ENCODE data around the gene INPP5A. TPM values are rescaled to one million over a fixed set of nuclear protein-coding genes. Genes with fewer than 3 reads are reported as not detected.
"Not testable (repeated sequence)": the region's sequence is repeated elsewhere in the genome, so short reads cannot be mapped to it uniquely, and the experiment has no call there.

INPP5A gene
- 1 to 10 TPM in 1 of 3 donors, under 1 TPM in 2; 0.30 to 1.7 (median 0.48) TPM for polyA plus RNA-seq

DNA sequence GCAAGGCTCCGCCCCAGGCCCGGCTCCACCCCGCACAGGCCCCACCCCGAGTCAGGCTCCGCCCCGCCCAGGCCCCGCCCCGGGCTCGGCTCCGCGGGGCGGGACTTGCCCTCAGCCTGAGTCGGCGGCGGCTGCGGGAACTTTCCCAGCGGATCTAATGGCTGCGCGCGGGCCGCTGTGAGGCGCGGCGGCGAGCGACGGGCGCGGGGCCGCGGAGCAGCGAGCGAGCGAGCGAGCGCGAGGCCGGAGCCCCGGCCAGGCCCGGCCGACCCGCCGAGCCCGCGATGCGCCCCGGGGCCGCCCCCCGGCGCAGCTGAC is at the start of gene INPP5A:
INPP5A (plus strand) TSS at position 104 of the 318 bp plus-strand sequence. CDS start 310 bp downstream, outside the sequence.
- Mint-ChIP-seq H3K27me3 (ENCODE audit: low read depth in 3 of 3) (peaks cover 1 to 10% (median 4%) of the 10 kb centered on the region in 3 donors), H3K36me3 (peaks cover 0 to 2% (median 0%) of the 10 kb centered on the region in 3 donors), H3K9me3 (no peaks in the 10 kb centered on the region), H3K27ac (peak within 1 kb of the TSS; percentile 62 to 89 (median 86)), H3K4me1 (peaks cover 38 to 40% of the 10 kb centered on the region in 2 donors), H3K4me3 (peak within 1 kb of the TSS; percentile 85 to 91 (median 89))
- DNase-seq: no peak

DNA sequence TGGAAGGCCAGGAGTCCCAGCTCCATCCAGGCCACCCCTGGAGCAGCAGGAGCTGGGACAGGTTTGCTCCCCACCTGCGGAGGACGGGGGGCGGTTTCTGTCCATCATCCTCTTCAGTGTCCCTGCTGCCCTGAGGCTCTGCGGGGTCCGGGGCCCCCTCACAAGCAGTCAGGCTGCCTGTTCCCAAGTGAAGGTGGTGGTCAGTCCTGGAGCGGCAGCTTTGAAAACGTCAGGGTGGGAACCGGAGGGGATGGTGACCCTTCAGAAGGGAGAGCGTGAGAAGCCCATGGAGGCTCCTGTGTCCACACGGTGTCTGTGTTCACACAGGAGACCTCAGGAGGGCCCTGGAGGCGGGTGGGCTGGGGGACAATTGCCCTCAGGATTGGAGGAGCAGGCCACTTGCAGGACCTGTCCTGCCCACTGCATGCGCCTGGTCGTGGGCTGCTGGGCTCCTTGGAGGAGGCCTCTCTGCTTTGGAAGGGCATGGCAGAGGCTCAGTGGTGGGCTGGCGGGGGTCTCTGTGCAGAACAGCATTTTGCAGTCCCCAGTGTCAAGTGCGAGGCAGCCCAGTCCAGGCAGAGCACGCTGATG is 49.3 kb upstream of the INPP5A start:
- Mint-ChIP-seq H3K27me3 (ENCODE audit: low read depth in 3 of 3) (peaks cover 0 to 3% (median 2%) of the 10 kb centered on the region in 3 donors), H3K4me3 (no peak overlapping the region), H3K4me1 (no peaks in the 10 kb centered on the region), H3K9me3 (no peaks in the 10 kb centered on the region), H3K27ac (no peak overlapping the region), H3K36me3 (no peaks in the 10 kb centered on the region)
- no peak for DNase-seq

DNA sequence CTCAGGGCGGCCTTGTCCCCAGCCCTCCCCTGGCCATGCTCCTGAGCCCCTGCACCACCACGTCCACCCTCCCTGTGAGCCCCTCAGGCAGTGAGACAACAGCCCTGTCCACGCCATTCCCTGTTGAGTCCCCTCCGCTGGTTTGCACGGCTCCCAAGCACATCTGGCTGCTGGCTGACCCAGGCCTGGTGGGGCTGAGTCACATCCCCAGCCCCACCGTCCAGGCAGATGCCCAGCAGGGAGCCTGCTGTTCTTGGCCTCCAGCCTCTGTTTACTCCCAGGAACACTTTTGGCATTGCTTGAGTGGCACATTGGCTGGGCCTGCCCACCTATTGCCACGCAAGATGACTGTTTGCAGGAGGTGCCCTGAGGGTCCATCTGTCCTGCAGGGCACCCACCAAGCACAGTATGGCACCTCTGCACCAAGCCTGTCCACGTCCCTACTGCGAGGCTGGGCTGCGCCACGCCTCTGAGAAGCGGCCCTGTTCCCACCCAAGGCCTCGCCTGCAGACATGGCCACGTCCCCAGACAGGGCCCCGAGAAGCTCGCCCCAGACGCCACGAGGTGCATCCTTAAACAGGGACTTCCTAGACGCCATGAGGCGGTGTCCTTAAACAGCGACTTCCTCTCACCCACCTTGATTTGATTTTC is 48.4 kb upstream of the INPP5A start:
- Mint-ChIP-seq H3K4me1 (no peaks in the 10 kb centered on the region), H3K27me3 (ENCODE audit: low read depth in 3 of 3) (peaks cover 0 to 3% (median 3%) of the 10 kb centered on the region in 3 donors), H3K36me3 (no peaks in the 10 kb centered on the region), H3K27ac (no peak overlapping the region), H3K4me3 (no peak overlapping the region), H3K9me3 (no peaks in the 10 kb centered on the region)
- no peak for DNase-seq

DNA sequence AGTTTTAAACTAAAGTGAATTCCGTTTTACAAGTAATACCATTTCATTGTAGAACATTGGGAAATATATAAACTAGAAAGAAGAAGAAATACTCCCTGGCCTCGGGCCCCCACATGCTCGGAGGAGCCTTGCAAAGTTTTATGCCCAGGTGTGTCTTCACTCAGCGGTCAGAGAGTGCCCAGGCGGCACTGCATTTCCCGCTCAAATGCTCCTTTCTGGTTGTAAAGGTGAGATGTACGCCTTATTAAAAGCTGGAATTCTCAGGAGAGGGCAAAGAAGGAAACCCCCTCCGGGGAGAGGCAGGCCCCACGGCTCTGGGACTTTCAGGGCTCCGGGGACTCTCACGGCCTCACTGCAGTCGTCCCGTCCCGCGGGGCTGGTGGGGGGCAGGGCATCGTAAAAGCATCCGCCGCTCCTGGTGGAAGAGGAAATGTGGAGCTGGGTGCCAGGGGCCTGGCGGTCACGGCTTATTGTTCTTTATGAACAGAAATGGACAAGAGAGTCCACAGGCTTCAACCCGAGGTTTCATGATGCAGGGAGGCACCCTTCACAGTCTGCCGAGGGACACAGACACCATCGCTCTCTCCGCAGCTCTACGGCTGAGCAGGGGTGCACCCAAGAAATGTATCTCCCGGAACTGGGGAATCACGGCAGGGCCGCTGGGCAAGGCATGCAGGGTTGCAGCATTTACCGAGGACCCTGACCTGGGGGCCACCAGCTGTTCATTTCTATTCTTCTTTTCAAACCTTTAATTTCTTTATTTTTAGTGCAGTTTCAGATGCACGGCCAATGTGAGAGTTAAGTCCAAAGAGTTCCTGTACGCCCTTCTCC is 47.7 kb upstream of the INPP5A start:
- H3K4me1 Mint-ChIP-seq: no peaks in the 10 kb centered on the region
- no peaks in the 10 kb centered on the region for H3K36me3 Mint-ChIP-seq
- no peak overlapping the region for H3K4me3 Mint-ChIP-seq
- peaks cover 0 to 5% (median 0%) of the 10 kb centered on the region in 3 donors for H3K27me3 Mint-ChIP-seq (ENCODE audit: low read depth in 3 of 3)
- H3K9me3 Mint-ChIP-seq: no peaks in the 10 kb centered on the region
- no peak for DNase-seq
- H3K27ac Mint-ChIP-seq: no peak overlapping the region

- DNase-seq; H3K9me3 Mint-ChIP-seq; H3K4me1 Mint-ChIP-seq; H3K36me3 Mint-ChIP-seq; H3K4me3 Mint-ChIP-seq; H3K27ac Mint-ChIP-seq; H3K27me3 Mint-ChIP-seq (ENCODE audit: low read depth in 3 of 3): not testable (repeated sequence)
Observed at GRCh38 chr10:132491534-132491933, 46.1 kb upstream of the INPP5A start.

DNA sequence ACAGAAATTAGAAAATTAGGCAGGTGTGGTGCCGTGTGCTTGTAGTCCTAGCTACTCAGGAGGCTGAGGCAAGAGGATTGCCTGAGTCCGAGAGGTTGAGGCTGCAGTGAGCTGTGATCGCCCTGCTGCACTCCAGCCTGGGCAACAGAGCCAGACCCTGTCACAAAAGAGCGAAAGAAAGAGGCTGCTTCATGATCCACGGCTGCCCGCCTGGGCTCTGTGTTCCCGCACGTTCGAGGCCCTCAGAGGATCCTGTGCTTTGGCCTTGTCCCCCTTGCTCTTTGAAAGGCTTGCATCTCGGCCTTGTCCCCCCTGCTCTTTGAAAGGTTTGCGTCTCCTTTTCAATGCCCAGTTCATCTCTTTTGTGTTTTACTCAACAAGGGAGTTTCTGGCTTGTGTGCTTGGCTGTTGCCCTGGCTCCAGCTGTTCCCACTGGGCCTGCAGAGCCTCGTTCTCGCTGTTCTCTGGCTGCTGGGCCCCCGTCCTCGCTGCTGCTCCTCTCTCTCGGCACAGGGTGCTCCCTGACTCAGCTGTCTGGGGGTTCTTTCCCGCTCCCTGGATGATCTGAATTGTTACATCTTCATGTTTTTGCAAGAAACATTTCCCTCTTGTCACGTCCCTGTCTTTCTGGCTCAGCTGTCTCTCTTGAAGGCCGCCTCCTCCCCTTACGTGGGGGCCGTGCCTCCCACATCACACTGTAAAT is 45.1 kb upstream of the INPP5A start:
- H3K9me3 Mint-ChIP-seq: no peaks in the 10 kb centered on the region

DNA sequence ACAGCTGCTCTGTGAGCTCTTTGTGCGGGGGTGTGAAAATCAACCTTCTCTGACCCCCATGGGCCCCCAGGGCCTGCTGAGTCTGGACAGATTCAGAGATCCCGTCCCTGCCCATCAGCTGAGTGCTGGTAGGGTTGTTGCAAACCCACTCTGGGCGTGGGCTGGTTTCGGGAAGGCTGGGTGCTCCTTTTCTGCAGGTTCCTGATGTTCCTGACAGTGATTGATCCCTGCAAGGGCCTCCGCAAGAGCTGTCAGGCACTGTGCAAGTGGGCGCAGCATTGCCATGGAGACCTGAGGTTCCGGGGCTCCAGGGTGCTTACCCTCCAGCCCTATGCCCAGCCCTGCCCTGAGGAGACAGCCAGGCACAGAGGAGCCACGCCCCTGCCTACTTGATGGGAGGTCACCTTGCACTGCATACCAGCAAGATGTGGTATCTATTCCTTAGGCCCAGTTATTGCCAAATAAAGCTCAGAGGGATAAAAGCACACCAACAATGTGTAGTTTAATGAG is 44.3 kb upstream of the INPP5A start:
- Mint-ChIP-seq H3K4me3 (no peak overlapping the region), H3K27ac (no peak overlapping the region), H3K27me3 (ENCODE audit: low read depth in 3 of 3) (peaks cover 0 to 10% (median 4%) of the 10 kb centered on the region in 3 donors), H3K4me1 (no peaks in the 10 kb centered on the region), H3K9me3 (no peaks in the 10 kb centered on the region), H3K36me3 (no peaks in the 10 kb centered on the region)
- DNase-seq: no peak

More for the DNA sequence above, 45.1 kb upstream of the INPP5A start:
- H3K36me3 Mint-ChIP-seq: no peaks in the 10 kb centered on the region
- no peaks in the 10 kb centered on the region for H3K4me1 Mint-ChIP-seq
- H3K27ac Mint-ChIP-seq: peak overlapping the region in 1 of 6 donors; percentile 65
- H3K4me3 Mint-ChIP-seq: no peak overlapping the region
- DNase-seq: no peak
- peaks cover 0 to 7% (median 4%) of the 10 kb centered on the region in 3 donors for H3K27me3 Mint-ChIP-seq (ENCODE audit: low read depth in 3 of 3)

- no peak overlapping the region for H3K4me3 Mint-ChIP-seq
- no peaks in the 10 kb centered on the region for H3K4me1 Mint-ChIP-seq
- H3K27ac Mint-ChIP-seq: no peak overlapping the region
- H3K36me3 Mint-ChIP-seq: no peaks in the 10 kb centered on the region
- no peaks in the 10 kb centered on the region for H3K9me3 Mint-ChIP-seq
- no peak for DNase-seq
- H3K27me3 Mint-ChIP-seq (ENCODE audit: low read depth in 3 of 3): peaks cover 0 to 10% (median 4%) of the 10 kb centered on the region in 3 donors
Observed at GRCh38 chr10:132493756-132494290, 43.8 kb upstream of the INPP5A start.

DNA sequence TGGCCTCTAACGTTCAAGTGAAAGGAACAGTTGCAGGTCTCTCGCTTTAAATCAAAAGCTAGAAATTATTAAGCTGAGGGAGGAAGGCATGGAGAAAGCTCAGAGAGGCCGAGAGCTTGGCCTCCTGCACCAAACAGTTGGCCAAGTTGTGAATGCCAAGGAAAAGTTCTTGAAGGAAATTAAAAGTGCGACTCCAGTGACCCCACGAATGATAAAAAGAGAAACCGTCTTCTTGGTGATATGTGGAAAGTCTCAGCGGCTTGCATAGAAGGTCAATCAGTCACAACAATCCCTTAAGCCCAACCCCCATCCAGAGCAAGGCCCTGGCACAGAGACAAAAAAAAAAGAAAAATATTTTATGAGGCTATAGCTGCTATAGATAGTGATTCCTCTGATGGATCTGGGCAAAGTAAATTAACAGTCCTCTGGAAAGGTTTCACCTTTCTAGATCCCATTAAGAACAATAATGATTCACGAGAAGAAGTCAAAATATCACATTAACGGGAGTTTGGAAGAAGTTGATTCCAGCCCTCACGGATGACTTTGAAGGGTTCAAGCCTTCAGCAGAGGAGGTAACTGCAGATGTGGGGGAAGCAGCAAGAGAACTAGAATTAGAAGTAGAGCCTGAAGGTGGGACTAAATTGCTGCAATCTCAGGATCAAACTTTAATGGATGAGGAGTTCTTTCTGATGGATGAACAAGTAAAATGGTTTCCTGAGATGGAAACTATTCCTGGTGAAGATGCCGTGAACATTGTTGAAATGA is 42.5 kb upstream of the INPP5A start:
- no peak for DNase-seq
- peak overlapping the region in 1 of 6 donors; percentile 46 for H3K27ac Mint-ChIP-seq
- H3K9me3 Mint-ChIP-seq: no peaks in the 10 kb centered on the region
- peaks cover 0 to 10% (median 8%) of the 10 kb centered on the region in 3 donors for H3K27me3 Mint-ChIP-seq (ENCODE audit: low read depth in 3 of 3)
- no peak overlapping the region for H3K4me3 Mint-ChIP-seq
- H3K4me1 Mint-ChIP-seq: no peaks in the 10 kb centered on the region
- H3K36me3 Mint-ChIP-seq: no peaks in the 10 kb centered on the region

- H3K9me3 Mint-ChIP-seq: no peaks in the 10 kb centered on the region
- no peaks in the 10 kb centered on the region for H3K36me3 Mint-ChIP-seq
- no peak for DNase-seq
- H3K27me3 Mint-ChIP-seq (ENCODE audit: low read depth in 3 of 3): peaks cover 0 to 10% (median 8%) of the 10 kb centered on the region in 3 donors
- no peaks in the 10 kb centered on the region for H3K4me1 Mint-ChIP-seq
- no peak overlapping the region for H3K4me3 Mint-ChIP-seq
- H3K27ac Mint-ChIP-seq: no peak overlapping the region
Observed at GRCh38 chr10:132496360-132497062, 41.1 kb upstream of the INPP5A start.

DNA sequence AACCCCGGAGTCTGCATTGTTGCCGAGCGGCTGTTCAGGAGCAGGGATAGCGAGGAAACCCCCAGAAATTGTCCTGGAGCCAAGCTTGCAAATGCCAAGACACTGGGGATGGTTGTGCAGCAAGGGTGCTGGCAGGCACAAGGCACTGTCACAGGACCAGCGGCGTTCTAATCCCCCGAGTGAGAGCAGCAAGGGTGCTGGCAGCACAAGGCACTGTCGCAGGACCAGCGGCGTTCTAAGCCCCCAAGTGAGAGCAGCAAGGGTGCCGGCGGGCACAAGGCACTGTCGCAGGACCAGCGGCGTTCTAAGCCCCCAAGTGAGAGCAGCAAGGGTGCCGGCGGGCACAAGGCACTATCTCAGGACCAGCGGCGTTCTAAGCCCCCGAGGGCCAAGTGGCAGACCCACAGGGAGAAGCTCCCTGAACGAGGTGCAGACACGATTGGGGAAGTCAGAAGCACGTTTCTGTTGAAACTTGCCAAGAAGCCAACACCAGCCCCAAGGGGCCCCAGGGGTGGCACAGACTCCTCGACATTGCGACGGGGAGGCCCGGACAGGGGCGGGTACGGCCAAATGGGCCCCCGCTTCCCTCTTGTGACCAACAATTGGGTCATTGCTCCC is 40.4 kb upstream of the INPP5A start:
- no peak overlapping the region for H3K4me3 Mint-ChIP-seq
- H3K27me3 Mint-ChIP-seq (ENCODE audit: low read depth in 3 of 3): peaks cover 0 to 10% (median 8%) of the 10 kb centered on the region in 3 donors
- no peak for DNase-seq
- no peaks in the 10 kb centered on the region for H3K9me3 Mint-ChIP-seq
- no peaks in the 10 kb centered on the region for H3K4me1 Mint-ChIP-seq
- H3K27ac Mint-ChIP-seq: no peak overlapping the region
- no peaks in the 10 kb centered on the region for H3K36me3 Mint-ChIP-seq
